Endothelial cell of umbilical vein (primary cell): Measurements from ENCODE around the gene CARD9. TPM values are rescaled to one million over a fixed set of nuclear protein-coding genes. Genes with fewer than 3 reads are reported as not detected.

ENCODE experiments used
- BruUV-seq: library from RNA; stranded (reverse); fragments of 400-500 nt; replicated peaks from 2 replicates; lab custom pipeline; 2021; lab: Mats Ljungman, UMichigan
- CTCF ChIA-PET: fragments of 300-600, 350-600 bp; sonication (Branson Sonifier 250); formaldehyde crosslinking; loops from one replicate; lab custom pipeline; 2021; ENCODE audit warnings: antibody characterized with exemption, inconsistent platforms; lab: Charles Lee
- POLR2A ChIA-PET: fragments of 300-600, 350-600 bp; sonication (Branson Sonifier 250); formaldehyde crosslinking; loops from one replicate; lab custom pipeline; 2021; ENCODE audit warnings: antibody characterized with exemption, inconsistent platforms; lab: Charles Lee
- DNase-seq: peaks from one replicate; pipeline ENCODE4 v3.0.0-alpha.2; 2011; ENCODE audit warnings: low read depth, low spot score
- FAIRE-seq: peaks from 2 replicates; lab custom pipeline; 2011; peaks lifted over from hg19 to GRCh38; lab: Jason Lieb, UNC
- H2AFZ ChIP-seq: 2 replicates; pipeline ENCODE4 v1.6.0; 2012; ENCODE audit warnings: low read depth, low read length, control low read depth, inconsistent platforms
- H3K27ac ChIP-seq: 2 replicates; pipeline ENCODE4 v1.5.1; 2011; ENCODE audit warnings: low read depth, mild to moderate bottlenecking, control low read depth, low read length, moderate library complexity; ENCODE audit not compliant: insufficient read depth
- H3K27me3 ChIP-seq, 2 experiments: 2 replicates each; pipeline versions ENCODE4 v1.6.0 to v1.6.1; 2011; ENCODE audit warnings: low read length in 2 of 2, mixed read lengths in 1 of 2; ENCODE audit not compliant: control insufficient read depth in 2 of 2, insufficient read depth in 2 of 2
- H3K36me3 ChIP-seq, 2 experiments: 2 replicates in 1 of 2; 3 replicates in 1 of 2; pipeline ENCODE4 v1.5.1; 2011; ENCODE audit warnings: low read length in 2 of 2, mild to moderate bottlenecking in 1 of 2, moderate library complexity in 1 of 2; ENCODE audit not compliant: control insufficient read depth in 2 of 2, insufficient read depth in 2 of 2; ENCODE audit errors: extremely low read depth in 1 of 2
- H3K4me1 ChIP-seq: 3 replicates; pipeline ENCODE4 v1.5.1; 2011; ENCODE audit warnings: mild to moderate bottlenecking, low read length; ENCODE audit not compliant: control insufficient read depth, insufficient read depth; ENCODE audit errors: extremely low read depth
- H3K4me2 ChIP-seq: 2 replicates; pipeline ENCODE4 v1.6.1; 2011; ENCODE audit warnings: low read length, control low read depth, mixed read lengths; ENCODE audit not compliant: insufficient read depth
- H3K4me3 ChIP-seq, 3 experiments: fragments of 200-600 bp in 1 of 3; sonication (generic), shearing (Covaris generic) in 1 of 3; replicated peaks in 1 of 3; 2 replicates each; pipeline ENCODE4 v1.5.1; 2011 to 2016; ENCODE audit warnings: control low read depth in 3 of 3, low read length in 3 of 3, mild to moderate bottlenecking in 2 of 3, inconsistent platforms in 1 of 3, low read depth in 1 of 3, moderate library complexity in 1 of 3; ENCODE audit not compliant: insufficient read depth in 1 of 3
- H3K79me2 ChIP-seq: 2 replicates; pipeline ENCODE4 v1.6.0; 2012; ENCODE audit warnings: low read length, inconsistent platforms; ENCODE audit not compliant: control insufficient read depth, insufficient read depth
- H3K9ac ChIP-seq: replicated peaks from 2 replicates; pipeline ENCODE3; 2011; ENCODE audit warnings: low read length, control low read depth; ENCODE audit not compliant: insufficient read depth; ENCODE audit errors: extremely low read depth
- H3K9me1 ChIP-seq: replicated peaks from 3 replicates; pipeline ENCODE4 v1.6.0; 2011; ENCODE audit warnings: mild to moderate bottlenecking, low read length; ENCODE audit not compliant: control insufficient read depth, insufficient read depth; ENCODE audit errors: extremely low read depth
- H3K9me3 ChIP-seq: replicated peaks from 2 replicates; pipeline ENCODE4 v1.5.1; 2012; ENCODE audit warnings: low read length, inconsistent platforms; ENCODE audit not compliant: control insufficient read depth, insufficient read depth
- H4K20me1 ChIP-seq: replicated peaks from 2 replicates; pipeline ENCODE3; 2011; ENCODE audit warnings: mild to moderate bottlenecking, low read length; ENCODE audit not compliant: control insufficient read depth, insufficient read depth; ENCODE audit errors: extremely low read depth
- CTCF ChIP-seq, 2 donors: IDR thresholded peaks; 1 replicate in 1 of 2; 2 replicates in 1 of 2; pipeline ENCODE4 v1.5.1; 2011; ENCODE audit warnings: low read length in 2 of 2, mild to moderate bottlenecking in 2 of 2, moderate library complexity in 2 of 2, control low read depth in 1 of 2, inconsistent platforms in 1 of 2, low read depth in 1 of 2; ENCODE audit not compliant: insufficient read depth in 1 of 2; ENCODE audit errors: extremely low read depth in 1 of 2
- EZH2 ChIP-seq: IDR thresholded peaks from 2 replicates; pipeline ENCODE4 v1.6.1; 2012; ENCODE audit warnings: borderline replicate concordance, low read depth, mild to moderate bottlenecking, moderate library complexity, low read length, inconsistent platforms; ENCODE audit not compliant: severe bottlenecking
- FOS ChIP-seq: IDR thresholded peaks from 2 replicates; pipeline ENCODE4 v1.6.1; 2011; ENCODE audit warnings: mild to moderate bottlenecking, low read length, moderate library complexity, borderline replicate concordance; ENCODE audit not compliant: insufficient read depth
- GATA2 ChIP-seq: IDR thresholded peaks from 2 replicates; pipeline ENCODE4 v1.7.0; 2011; ENCODE audit warnings: low read depth, mild to moderate bottlenecking, moderate library complexity, mixed read lengths, low read length; ENCODE audit not compliant: insufficient read length, insufficient read depth
- JUN ChIP-seq: IDR thresholded peaks from 2 replicates; pipeline ENCODE4 v1.6.1; 2011; ENCODE audit warnings: borderline replicate concordance, low read depth; ENCODE audit not compliant: insufficient read length, insufficient read depth
- MAX ChIP-seq: IDR thresholded peaks from 2 replicates; pipeline ENCODE4 v1.6.1; 2011; ENCODE audit not compliant: insufficient read depth, insufficient read length
- MYC ChIP-seq: IDR thresholded peaks from one replicate; pipeline ENCODE4 v1.6.1; 2011; ENCODE audit warnings: mild to moderate bottlenecking, low read depth, low read length
- POLR2A ChIP-seq: IDR thresholded peaks from 2 replicates; pipeline ENCODE4 v1.6.1; 2012; ENCODE audit warnings: low read depth, mild to moderate bottlenecking, control low read depth, low read length
- POLR2AphosphoS5 ChIP-seq: IDR thresholded peaks from 2 replicates; pipeline ENCODE4 v1.6.1; 2012; ENCODE audit warnings: low read depth, mild to moderate bottlenecking, control low read depth, low read length, moderate library complexity; ENCODE audit not compliant: insufficient read depth
- dilution Hi-C: fragments of 300-500 bp; cut with MboI; formaldehyde crosslinking; loops from one replicate; pipeline ENCODE4 v1.15.0; 2019; ENCODE audit warnings: low sequenced_read_pairs; ENCODE audit not compliant: extremely low pct_ligation_motif_present
- intact Hi-C: fragments of 100-400 bp; cut with micrococcal nuclease; formaldehyde crosslinking; loops from one replicate; pipeline ENCODE4 v1.10.0; 2022
- polyA plus RNA-seq, 4 experiments: library from polyadenylated mRNA; depleted of rRNA in 3 of 4; stranded (reverse) in 3 of 4; unstranded in 1 of 4; fragments of >200 nt; gene quantifications; 2 replicates each; pipeline versions ENCODE4 v1.2.1 to v1.2.3, GENCODE V29; 2011 to 2012; ENCODE audit warnings: missing spikeins in 1 of 4
- total RNA-seq: library from RNA; stranded (reverse); gene quantifications from 2 replicates; pipeline ENCODE4 v1.2.3, GENCODE V29; 2021

The CARD9 gene
- total and polyA plus RNA-seq, 2 donors (not counting 3 experiments of a cell fraction or from before 2014, with no cell fraction given) = 0.22 to 0.71 TPM

- CTCF ChIA-PET = interaction anchor here (1.0 to 1.3 kb wide), 2 partner anchors 8 to 46 kb away, joined by 3 to 4 read pairs; partner anchors contain the start of gene DNLZ
- Histone ChIP-seq H2AFZ (no peak overlapping the region), H3K9me1 (no peaks in the 10 kb centered on the region), H3K4me1 (no peaks in the 10 kb centered on the region), H3K27ac (no peak overlapping the region), H3K79me2 (no peaks in the 10 kb centered on the region), H3K27me3 (no peaks in the 10 kb centered on the region), H3K4me3 (no peak overlapping the region), H3K9me3 (no peaks in the 10 kb centered on the region), H3K4me2 (no peak overlapping the region), H4K20me1 (no peaks in the 10 kb centered on the region), H3K36me3 (no peaks in the 10 kb centered on the region), H3K9ac (no peak overlapping the region)
- FAIRE-seq (no peak), DNase-seq (no peak)
- BruUV-seq = no TSS peak
- intact Hi-C loops = no loop called here
- POLR2A ChIA-PET = no interaction called here
- TF ChIP-seq GATA2 (no peak), EZH2 (no peak), CTCF (IDR thresholded peaks at IDR 0.05; ENCODE audit: extremely low read depth in 1 of 2, insufficient read depth in 1 of 2, low read depth in 1 of 2, low read length in 2 of 2) (no peak), MYC (no peak), POLR2AphosphoS5 (no peak), JUN (no peak), POLR2A (no peak), MAX (no peak), FOS (no peak)
- dilution Hi-C loops = no loop called here
These were observed 55.8 kb downstream of the CARD9 start for GRCh38 chr9:136317695-136318094.
